GM12801 (cell line): Measurements from ENCODE around the gene RBM4B.

Experiments used
- TF ChIP-seq, protein P1 (sequence below): IDR thresholded peaks from one replicate; pipeline ENCODE4 v1.5.1; 2011; ENCODE audit warnings: control low read depth; ENCODE audit not compliant: insufficient read length; ENCODE audit errors: extremely low read depth

RBM4B gene

DNA sequence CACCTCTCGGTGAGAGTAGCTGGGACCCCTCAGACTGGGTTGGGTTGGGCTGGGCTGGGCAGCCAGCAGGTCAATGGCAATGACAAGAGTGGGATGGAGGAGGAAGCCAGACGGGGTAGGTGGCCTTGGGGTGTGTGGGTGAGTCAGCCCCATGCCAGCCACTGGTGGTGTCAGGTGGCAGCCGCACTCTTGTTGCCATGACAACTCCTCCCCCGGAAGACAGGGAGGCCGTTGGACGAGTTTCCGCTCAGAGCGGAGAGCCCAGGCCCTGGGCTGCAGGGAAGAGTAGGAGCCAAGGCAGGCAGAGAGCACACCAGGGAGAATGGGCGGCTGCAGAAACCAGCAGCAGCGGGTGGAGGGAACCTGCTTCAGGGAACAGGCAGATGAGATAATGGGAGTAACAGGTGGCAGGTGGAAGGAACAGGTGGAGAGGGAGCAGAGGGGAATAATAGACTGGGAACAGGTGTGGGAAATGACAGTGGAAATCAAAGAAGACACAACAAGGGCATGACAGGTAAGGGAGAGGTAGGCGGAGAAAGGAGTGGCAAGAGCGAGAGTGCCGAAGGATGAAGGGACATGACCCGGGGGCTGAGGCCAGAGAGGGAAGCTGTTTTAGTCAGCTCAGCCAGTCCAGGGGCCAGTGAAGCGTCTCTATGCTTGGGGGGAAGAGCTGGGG, 42.7 kb upstream of the RBM4B start:
- TF ChIP-seq, protein P1, sequence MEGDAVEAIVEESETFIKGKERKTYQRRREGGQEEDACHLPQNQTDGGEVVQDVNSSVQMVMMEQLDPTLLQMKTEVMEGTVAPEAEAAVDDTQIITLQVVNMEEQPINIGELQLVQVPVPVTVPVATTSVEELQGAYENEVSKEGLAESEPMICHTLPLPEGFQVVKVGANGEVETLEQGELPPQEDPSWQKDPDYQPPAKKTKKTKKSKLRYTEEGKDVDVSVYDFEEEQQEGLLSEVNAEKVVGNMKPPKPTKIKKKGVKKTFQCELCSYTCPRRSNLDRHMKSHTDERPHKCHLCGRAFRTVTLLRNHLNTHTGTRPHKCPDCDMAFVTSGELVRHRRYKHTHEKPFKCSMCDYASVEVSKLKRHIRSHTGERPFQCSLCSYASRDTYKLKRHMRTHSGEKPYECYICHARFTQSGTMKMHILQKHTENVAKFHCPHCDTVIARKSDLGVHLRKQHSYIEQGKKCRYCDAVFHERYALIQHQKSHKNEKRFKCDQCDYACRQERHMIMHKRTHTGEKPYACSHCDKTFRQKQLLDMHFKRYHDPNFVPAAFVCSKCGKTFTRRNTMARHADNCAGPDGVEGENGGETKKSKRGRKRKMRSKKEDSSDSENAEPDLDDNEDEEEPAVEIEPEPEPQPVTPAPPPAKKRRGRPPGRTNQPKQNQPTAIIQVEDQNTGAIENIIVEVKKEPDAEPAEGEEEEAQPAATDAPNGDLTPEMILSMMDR, result no peak

DNA sequence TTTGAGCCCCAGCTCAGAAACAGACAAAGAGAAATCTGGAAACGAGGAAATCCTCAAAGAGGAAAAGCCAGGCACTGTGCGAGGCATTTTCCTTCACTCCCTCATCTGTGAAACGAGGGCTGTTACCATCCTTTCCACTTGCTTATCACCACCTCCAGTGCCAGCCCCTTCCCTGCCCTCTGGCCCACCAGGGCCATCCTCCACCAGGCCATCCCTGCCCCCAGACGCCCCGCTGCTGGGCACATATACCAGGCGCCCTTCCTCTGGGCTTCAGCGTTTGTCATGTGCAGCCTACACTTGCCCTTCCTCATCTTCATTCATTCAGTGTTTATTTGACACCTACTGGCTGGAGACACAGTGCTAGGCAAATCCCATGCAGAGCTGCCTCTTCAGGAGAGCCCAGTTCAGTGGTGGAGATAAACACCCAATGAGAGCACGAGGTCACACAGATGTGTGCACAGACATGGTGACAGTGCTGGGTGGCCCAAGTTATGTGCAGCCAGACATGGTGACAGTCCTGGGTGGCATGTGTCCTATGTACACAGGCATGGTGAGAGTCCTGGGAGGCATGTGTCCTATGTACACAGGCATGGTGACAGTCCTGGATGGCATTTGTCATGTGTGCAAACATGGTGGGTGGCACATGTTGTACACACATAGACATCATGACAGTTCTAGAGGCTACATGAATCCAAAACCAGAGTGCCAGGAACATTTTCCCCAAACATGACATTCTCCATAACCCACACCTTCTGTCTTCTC, 41.6 kb upstream of the RBM4B start:
- TF ChIP-seq, protein P1, result no peak

DNA sequence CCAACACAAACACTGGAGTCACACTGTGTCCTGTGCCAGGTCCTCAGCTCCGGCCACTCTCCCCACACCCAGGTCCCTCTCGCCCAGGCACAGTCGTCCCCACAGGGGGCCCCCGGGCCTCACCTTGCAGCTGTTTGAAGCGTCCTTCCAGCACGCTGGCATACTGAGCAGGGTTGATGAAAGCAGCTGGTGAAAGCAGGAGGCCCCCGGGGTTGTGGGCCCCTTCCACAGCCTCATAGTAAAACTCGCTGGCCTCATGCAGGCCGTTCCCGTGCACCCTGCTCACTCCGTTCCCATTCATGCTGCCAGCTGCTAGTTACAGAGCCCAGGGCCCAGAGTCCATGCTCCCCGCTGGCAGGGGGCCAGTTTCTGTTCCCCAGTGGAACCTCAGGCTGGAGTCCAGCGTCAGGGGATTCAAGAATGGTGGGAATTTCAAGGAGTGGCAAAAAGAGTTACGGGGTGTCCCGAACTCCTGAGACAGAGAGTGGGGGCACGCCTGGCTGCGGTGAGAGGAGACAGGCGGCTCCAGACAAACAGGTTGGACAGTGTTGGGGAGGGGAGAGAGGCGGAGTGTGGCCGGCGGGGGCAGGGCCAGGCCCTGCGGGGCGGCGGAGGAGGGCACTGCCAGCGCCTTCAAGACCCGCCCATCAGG, 40.8 kb upstream of the RBM4B start:
- TF ChIP-seq, protein P1, result no peak

DNA sequence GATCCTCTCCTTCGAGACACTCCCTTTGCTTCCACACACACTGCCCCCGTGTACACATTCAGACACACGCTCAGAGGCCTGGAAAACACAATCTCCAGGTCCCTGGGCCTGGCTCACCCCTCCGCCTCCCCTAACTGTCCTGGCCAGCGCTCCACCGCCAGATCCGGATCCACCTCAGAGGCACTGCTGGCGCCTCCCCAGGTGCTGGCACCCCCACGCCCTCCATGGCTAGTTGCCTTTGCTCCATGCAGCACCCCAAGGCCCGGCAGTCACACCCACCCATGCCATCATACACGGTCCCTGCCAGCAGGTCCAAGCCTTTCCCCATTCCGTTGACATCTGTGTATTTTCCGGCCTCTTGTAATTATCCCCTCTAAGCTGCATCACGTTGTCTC, 40.2 kb upstream of the RBM4B start:
- TF ChIP-seq, protein P1, result no peak

GRCh38 chr11:66716996-66717395, 39.3 kb upstream of the RBM4B start:
- TF ChIP-seq, protein P1, result no peak

DNA sequence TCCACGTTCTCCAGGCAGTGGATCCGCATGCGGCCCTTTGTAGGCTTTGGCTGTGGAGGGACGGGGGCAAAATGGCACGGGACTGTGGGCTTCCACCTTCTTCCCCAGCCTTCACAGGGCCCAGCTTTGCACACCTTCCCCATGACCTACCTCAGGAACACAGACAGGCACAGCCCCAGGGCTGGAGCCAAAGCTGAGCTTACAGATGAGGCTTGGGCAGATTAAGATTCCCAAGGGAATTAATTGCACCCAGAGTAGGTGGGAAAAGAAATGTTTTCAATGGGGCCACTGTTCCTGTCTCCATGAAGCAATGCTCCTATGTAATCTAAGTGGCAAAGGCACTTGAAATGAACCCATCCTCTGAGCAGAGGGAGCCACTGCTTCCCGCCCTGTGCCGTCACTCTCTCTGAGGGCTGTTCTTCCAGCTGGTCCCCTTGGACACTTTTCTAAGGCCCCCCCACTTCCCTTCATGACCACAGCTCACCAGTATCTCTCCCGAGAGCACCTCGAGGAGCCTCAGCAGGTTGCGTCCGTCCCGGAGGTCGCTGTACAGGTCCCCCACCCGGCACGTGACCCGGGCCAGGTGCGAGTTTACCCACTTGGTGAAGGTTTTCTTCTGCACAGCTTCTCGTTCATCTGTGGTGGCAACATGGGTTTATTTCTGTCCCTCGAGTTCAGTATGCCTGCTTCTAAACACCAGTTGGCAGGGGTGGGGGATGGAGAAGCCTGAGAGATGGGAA, 37.8 kb upstream of the RBM4B start:
- TF ChIP-seq, protein P1, result no peak
